Measurements from ENCODE around the gene DPYD.

Gene DPYD

DNA sequence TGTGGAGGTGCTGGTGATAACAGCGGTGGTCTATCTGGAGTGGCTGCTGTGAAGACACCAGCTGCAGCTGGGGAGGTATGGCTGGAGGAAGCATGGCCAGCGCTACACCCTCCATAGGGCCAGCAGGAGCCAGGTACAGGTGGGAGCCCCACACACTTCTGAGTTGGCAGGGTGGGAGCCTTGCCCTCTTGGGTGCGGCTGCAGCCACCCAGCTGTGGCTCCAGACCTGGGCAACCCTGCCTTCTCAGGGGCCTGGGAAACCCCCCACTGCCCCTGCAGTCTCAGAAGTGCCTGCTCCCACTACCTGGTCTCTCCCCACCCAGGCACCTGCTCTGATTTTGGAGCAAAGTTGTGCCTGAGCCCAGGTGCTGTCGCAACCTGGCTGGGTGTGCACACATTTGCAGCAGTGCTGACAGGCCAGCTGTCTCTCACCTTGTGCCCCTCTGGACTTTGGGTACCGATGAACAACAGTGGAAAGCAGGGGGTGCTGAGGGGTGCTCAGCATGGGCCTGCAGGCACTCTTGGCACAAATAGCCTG is 76.2 kb downstream of the DPYD start:
- H3K9ac ChIP-seq (ENCODE audit: low read depth, low read length, poor library complexity, severe bottlenecking): no peak overlapping the region
- H3K27me3 ChIP-seq (ENCODE audit: insufficient read depth, low read length, poor library complexity, severe bottlenecking): no peaks in the 10 kb centered on the region
- no peaks in the 10 kb centered on the region for H3K9me2 ChIP-seq (replicated peaks; ENCODE audit: low read depth, low read length)
- peaks cover 16% of the 10 kb centered on the region; the same call in 1 of the 2 replicates for H3K9me3 ChIP-seq (ENCODE audit: insufficient read depth, low read depth, low read length)
- H3K36me3 ChIP-seq (ENCODE audit: insufficient read depth, low read length): peaks cover 25% of the 10 kb centered on the region; the same call in 1 of the 2 replicates
- H3K4me1 ChIP-seq (ENCODE audit: insufficient read depth, low read length, poor library complexity, severe bottlenecking): peaks cover 20% of the 10 kb centered on the region
- no peak overlapping the region for H3K4me2 ChIP-seq (ENCODE audit: low read depth, low read length, poor library complexity, severe bottlenecking)
- no peaks in the 10 kb centered on the region for H3K79me2 ChIP-seq (ENCODE audit: insufficient read depth, low read length)
- H2AFZ ChIP-seq (ENCODE audit: low read length): no peak overlapping the region
- H3K4me3 ChIP-seq (ENCODE audit: low read length, poor library complexity, severe bottlenecking): no peak overlapping the region
- TF ChIP-seq EZH2phosphoT487 (IDR thresholded peaks at IDR 0.05; ENCODE audit: borderline replicate concordance) (no peak), CTCF (conservative IDR thresholded peaks at IDR 0.05; ENCODE audit: low read length) (no peak)
- no peaks in the 10 kb centered on the region for H4K20me1 ChIP-seq (ENCODE audit: insufficient read depth, low read length, poor library complexity, severe bottlenecking)
- 0 out of 2 replicates have a peak, but pooled peaks cover under 1% of the 10 kb centered on the region for H3F3A ChIP-seq (ENCODE audit: low read depth)

GRCh38 chr1:97841338-97841737 is 79.5 kb downstream of the DPYD start:
- no peaks in the 10 kb centered on the region for H3K27me3 ChIP-seq (ENCODE audit: insufficient read depth, low read length, poor library complexity, severe bottlenecking)
- H4K20me1 ChIP-seq (ENCODE audit: insufficient read depth, low read length, poor library complexity, severe bottlenecking): no peaks in the 10 kb centered on the region
- H3K36me3 ChIP-seq (ENCODE audit: insufficient read depth, low read length): peaks cover 22% of the 10 kb centered on the region; the same call in 1 of the 2 replicates
- H3K9ac ChIP-seq (ENCODE audit: low read depth, low read length, poor library complexity, severe bottlenecking): no peak overlapping the region
- H3K4me1 ChIP-seq (ENCODE audit: insufficient read depth, low read length, poor library complexity, severe bottlenecking): peaks cover 5% of the 10 kb centered on the region
- H2AFZ ChIP-seq (ENCODE audit: low read length): no peak overlapping the region
- TF ChIP-seq CTCF (conservative IDR thresholded peaks at IDR 0.05; ENCODE audit: low read length) (no peak), EZH2phosphoT487 (IDR thresholded peaks at IDR 0.05; ENCODE audit: borderline replicate concordance) (no peak)
- H3K9me3 ChIP-seq (ENCODE audit: insufficient read depth, low read depth, low read length): peaks cover 15% of the 10 kb centered on the region; the same call in 1 of the 2 replicates
- no peaks in the 10 kb centered on the region for H3K9me2 ChIP-seq (replicated peaks; ENCODE audit: low read depth, low read length)
- no peaks in the 10 kb centered on the region for H3F3A ChIP-seq (ENCODE audit: low read depth)
- no peaks in the 10 kb centered on the region for H3K79me2 ChIP-seq (ENCODE audit: insufficient read depth, low read length)
- H3K4me2 ChIP-seq (ENCODE audit: low read depth, low read length, poor library complexity, severe bottlenecking): peak overlapping the region; percentile 14
- H3K4me3 ChIP-seq (ENCODE audit: low read length, poor library complexity, severe bottlenecking): no peak overlapping the region

GRCh38 chr1:97837161-97837560 is 83.7 kb downstream of the DPYD start:
- Histone ChIP-seq H3F3A (ENCODE audit: low read depth) (no peaks in the 10 kb centered on the region), H3K9ac (ENCODE audit: low read depth, low read length, poor library complexity, severe bottlenecking) (no peak overlapping the region), H4K20me1 (ENCODE audit: insufficient read depth, low read length, poor library complexity, severe bottlenecking) (no peaks in the 10 kb centered on the region), H3K9me2 (replicated peaks; ENCODE audit: low read depth, low read length) (no peaks in the 10 kb centered on the region), H3K36me3 (ENCODE audit: insufficient read depth, low read length) (no peaks in the 10 kb centered on the region), H3K79me2 (ENCODE audit: insufficient read depth, low read length) (no peaks in the 10 kb centered on the region; the same call in 1 of the 2 replicates), H3K4me1 (ENCODE audit: insufficient read depth, low read length, poor library complexity, severe bottlenecking) (peaks cover 19% of the 10 kb centered on the region), H3K4me2 (ENCODE audit: low read depth, low read length, poor library complexity, severe bottlenecking) (no peak overlapping the region), H3K9me3 (ENCODE audit: insufficient read depth, low read depth, low read length) (no peaks in the 10 kb centered on the region), H3K4me3 (ENCODE audit: low read length, poor library complexity, severe bottlenecking) (no peak overlapping the region), H2AFZ (ENCODE audit: low read length) (no peak overlapping the region), H3K27me3 (ENCODE audit: insufficient read depth, low read length, poor library complexity, severe bottlenecking) (no peaks in the 10 kb centered on the region)
- TF ChIP-seq EZH2phosphoT487 (IDR thresholded peaks at IDR 0.05; ENCODE audit: borderline replicate concordance) (no peak), CTCF (conservative IDR thresholded peaks at IDR 0.05; ENCODE audit: low read length) (no peak)

Data from Loucy (cell line).